Activated effector memory CD4-positive, alpha-beta T cell treated with anti-CD3 and anti-CD28 coated beads, Interleukin-2, amount 50 U/mL, for 16 hours (primary cell): ENCODE data around the gene TM4SF5.
A peak's percentile ranks its signal among the peaks of the same experiment; 100 is the strongest.

Experiments used
- DNase-seq: peaks from one replicate; pipeline ENCODE4 v3.0.0-alpha.2; 2020

TM4SF5 gene

GRCh38 chr17:4748686-4749085 is 23.0 kb upstream of the TM4SF5 start:
- no peak for DNase-seq

GRCh38 chr17:4750606-4751005 is 21.1 kb upstream of the TM4SF5 start:
- no peak for DNase-seq

- no peak for DNase-seq
Measured at GRCh38 chr17:4751932-4752331, 19.8 kb upstream of the TM4SF5 start.

GRCh38 chr17:4753392-4753791 is 18.3 kb upstream of the TM4SF5 start:
- no peak for DNase-seq

- no peak for DNase-seq
Measured at GRCh38 chr17:4759776-4760236, 11.9 kb upstream of the TM4SF5 start.

- no peak for DNase-seq
Measured at GRCh38 chr17:4764595-4764994, 7.1 kb upstream of the TM4SF5 start.

GRCh38 chr17:4766201-4766600 is 5.5 kb upstream of the TM4SF5 start:
- DNase-seq: no peak

- DNase-seq: no peak
Measured at GRCh38 chr17:4766723-4767122, 5.0 kb upstream of the TM4SF5 start.

- no peak for DNase-seq
Measured at GRCh38 chr17:4768298-4768697, 3.4 kb upstream of the TM4SF5 start.

- no peak for DNase-seq
Measured at GRCh38 chr17:4769628-4770027, 2.1 kb upstream of the TM4SF5 start.

GRCh38 chr17:4772235-4772613 is 538 bp downstream of the TM4SF5 start:
- DNase-seq: no peak

GRCh38 chr17:4777969-4778760 is 6.5 kb downstream of the TM4SF5 start:
- no peak for DNase-seq

- no peak for DNase-seq
Measured at GRCh38 chr17:4780325-4780955, 8.8 kb downstream of the TM4SF5 start.

- DNase-seq: no peak
Measured at GRCh38 chr17:4782652-4783051, 11.0 kb downstream of the TM4SF5 start.

GRCh38 chr17:4785311-4786105 is 13.8 kb downstream of the TM4SF5 start:
- DNase-seq: no peak

GRCh38 chr17:4786106-4786511 is 14.4 kb downstream of the TM4SF5 start, which contains the start of gene VMO1:
Gene VMO1 (minus strand): TSS chr17:4786364. CDS start chr17:4786352, 12 bp downstream.
- no peak for DNase-seq

GRCh38 chr17:4786516-4786915 is 14.8 kb downstream of the TM4SF5 start:
- DNase-seq: no peak

GRCh38 chr17:4788159-4788806 is 16.6 kb downstream of the TM4SF5 start:
- DNase-seq: no peak

- DNase-seq: no peak
Measured at GRCh38 chr17:4788807-4789700, 17.4 kb downstream of the TM4SF5 start, which contains the start of gene GLTPD2. Gene GLTPD2 (plus strand): TSS chr17:4788964. CDS start chr17:4789012, 48 bp downstream.

GRCh38 chr17:4789701-4789950 is 17.9 kb downstream of the TM4SF5 start:
- no peak for DNase-seq

- peak; percentile 93 for DNase-seq
Measured at GRCh38 chr17:4789951-4790704, 18.4 kb downstream of the TM4SF5 start.
